K562 (cell line): ENCODE results near the gene PDGFC. TPM values are rescaled to one million over a fixed set of nuclear protein-coding genes. Genes with fewer than 3 reads are reported as not detected.

Source experiments
- CEBPZ ChIP-seq: fragments of 150-350 bp; IDR thresholded peaks from 2 replicates; pipeline ENCODE4 v1.6.1; 2014; ENCODE audit warnings: low read depth, mild to moderate bottlenecking, low read length, borderline replicate concordance
- MGA ChIP-seq: fragments of 450-650 bp; IDR thresholded peaks from 2 replicates; pipeline ENCODE4 v1.6.1; 2016; ENCODE audit warnings: mild to moderate bottlenecking, moderate library complexity
- SLC30A9 ChIP-seq: fragments of 250-450 bp; sonication (Bioruptor Pico); IDR thresholded peaks from 2 replicates; pipeline ENCODE4 v1.8.0; 2022; ENCODE audit warnings: mild to moderate bottlenecking, moderate library complexity
- ZNF407 ChIP-seq: fragments of 450-650 bp; IDR thresholded peaks from 2 replicates; pipeline ENCODE4 v1.6.1; 2016; ENCODE audit warnings: low read depth
- polyA plus RNA-seq, 8 experiments: library from polyadenylated mRNA; depleted of rRNA in 4 of 8; stranded (reverse) in 5 of 8; unstranded in 3 of 8; fragments of >200 nt; fragmentation: Nextera tagmentation in 2 of 8; fragmentation: Illumina TruSeq in 1 of 8; extraction: Ambion mirVana in 2 of 8; extraction: Trizol in 1 of 8; gene quantifications; 2 replicates each; pipeline versions ENCODE4 v1.2.1 to v1.2.3, GENCODE V29; 2011 to 2014; ENCODE audit warnings: inconsistent platforms in 1 of 8, missing spikeins in 1 of 8
- total RNA-seq, 7 experiments: library from RNA; depleted of rRNA in 6 of 7; stranded (reverse); fragments of >200 nt in 6 of 7; fragmentation: Illumina TruSeq in 2 of 7; extraction: Trizol in 2 of 7; gene quantifications; 2 replicates each; pipeline versions ENCODE4 v1.2.1 to v1.2.3, GENCODE V29; 2011 to 2021; ENCODE audit warnings: low replicate concordance in 1 of 7

The PDGFC gene
- total and polyA plus RNA-seq, 9 of the 15 experiments (the other 6 are each of a cell fraction or from before 2014, with no cell fraction given) = not detected

GRCh38 chr4:156784970-156785369 lies 186.6 kb downstream of the PDGFC start (continued):
- TF ChIP-seq MGA = no peak
- TF ChIP-seq SLC30A9 (CRISPR knock-in tag) = no peak
- TF ChIP-seq CEBPZ = no peak
- no peak for TF ChIP-seq ZNF407
